Middle frontal gyrus (tissue), 1 donor: Measurements from ENCODE around the gene NRN1.

Experiments used
- DNase-seq: peaks from one replicate; pipeline ENCODE4 v3.0.0-alpha.2; 2015; ENCODE audit warnings: low spot score; ENCODE audit errors: extremely low spot score

Gene NRN1

DNA sequence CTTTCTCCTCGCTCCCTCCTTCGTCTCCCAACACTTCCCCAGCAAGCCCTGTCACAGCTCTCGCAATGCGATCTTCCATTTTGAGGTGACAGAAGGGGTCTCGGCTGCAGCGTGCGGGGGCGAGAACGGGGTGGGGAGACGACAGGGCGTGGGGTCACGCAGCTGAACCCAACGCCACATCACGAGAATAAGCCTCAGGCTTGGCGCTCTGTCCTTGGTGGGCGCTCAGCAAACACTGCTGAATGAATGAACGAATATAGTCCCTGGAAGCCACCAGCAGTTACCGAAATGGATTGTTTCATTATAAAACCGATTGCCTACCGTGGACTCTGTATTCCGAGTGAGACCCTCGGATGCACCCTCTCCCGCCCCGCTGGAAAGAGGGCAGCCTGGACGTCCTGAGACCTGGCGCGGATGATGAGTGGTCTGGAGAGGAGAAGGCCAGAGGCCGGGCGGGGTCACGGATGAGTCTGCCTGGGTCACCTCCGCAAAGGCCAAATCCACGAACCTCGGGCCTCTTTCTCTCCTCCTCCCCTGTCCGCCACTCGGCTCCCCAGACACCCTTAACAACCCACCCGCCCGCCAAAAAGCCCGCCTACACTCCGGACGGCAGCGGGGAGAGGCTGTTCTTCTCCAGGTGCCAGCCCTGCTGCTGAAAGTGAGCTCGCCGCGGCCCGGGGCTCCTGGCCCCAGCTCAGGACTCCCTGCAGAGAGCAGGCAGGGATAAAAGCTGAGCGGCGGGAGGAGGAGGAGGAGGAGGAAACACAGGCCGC lies 3.7 kb downstream of the NRN1 start:
- DNase-seq, result no peak

DNA sequence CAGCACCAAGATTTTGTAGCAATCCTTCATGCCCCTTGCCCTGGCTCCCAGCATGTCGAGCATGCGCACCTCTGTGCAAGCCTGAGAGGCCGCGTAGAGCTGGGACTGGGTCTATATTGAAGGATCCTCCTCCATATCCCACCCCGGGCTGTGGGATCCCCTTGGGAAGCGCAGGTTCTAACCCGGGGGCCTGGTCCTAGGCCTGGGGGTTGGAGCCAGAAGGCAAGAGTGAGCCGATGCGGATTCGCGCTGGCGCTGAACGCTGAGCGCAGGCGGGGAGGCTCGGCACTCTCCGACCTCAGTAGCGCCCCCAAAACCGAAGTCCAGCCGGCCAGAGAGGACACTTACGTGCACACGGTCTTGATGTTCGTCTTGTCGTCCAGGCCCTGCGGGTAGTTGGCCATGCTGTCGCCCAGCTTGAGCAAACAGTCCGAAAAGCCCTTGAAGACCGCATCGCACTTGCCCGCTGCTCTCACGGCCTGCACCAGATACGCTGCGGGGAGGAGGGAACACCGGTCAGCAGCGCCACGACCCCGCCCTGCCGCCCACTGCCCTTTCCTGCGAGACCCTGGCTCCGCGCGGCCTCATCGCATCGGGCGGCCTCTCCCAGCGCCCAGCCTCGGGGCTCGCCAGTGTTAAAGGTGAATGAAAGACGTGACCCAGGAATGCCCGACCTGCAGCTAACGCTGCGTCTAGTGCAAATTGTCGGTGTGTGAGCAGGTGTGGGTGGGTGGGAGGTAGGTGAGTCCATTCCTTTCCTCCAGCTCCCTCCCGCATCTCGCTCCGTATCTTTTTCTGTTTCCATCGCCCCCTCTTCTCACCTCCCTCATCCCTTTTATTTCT lies 4.5 kb downstream of the NRN1 start:
- no peak for DNase-seq

DNA sequence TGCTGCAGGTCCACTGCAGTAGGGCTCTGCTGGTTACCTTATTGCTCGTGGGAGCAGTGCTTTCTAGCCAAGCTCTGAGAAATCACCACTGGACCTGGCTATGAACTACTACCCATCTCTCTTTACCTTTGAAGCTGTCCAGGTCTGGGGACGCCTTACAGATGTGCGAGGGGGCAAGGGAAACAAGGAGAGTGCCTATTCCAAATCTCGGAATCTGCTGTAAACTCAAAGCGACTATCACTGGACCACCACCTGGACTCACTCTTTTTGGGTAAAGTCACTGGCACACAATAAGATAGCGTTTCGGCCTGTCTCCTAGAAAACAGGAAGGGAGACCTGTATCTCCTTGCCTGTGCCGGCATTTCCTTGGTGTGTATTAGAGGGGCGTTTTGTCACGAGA lies 5.3 kb downstream of the NRN1 start:
- no peak for DNase-seq

DNA sequence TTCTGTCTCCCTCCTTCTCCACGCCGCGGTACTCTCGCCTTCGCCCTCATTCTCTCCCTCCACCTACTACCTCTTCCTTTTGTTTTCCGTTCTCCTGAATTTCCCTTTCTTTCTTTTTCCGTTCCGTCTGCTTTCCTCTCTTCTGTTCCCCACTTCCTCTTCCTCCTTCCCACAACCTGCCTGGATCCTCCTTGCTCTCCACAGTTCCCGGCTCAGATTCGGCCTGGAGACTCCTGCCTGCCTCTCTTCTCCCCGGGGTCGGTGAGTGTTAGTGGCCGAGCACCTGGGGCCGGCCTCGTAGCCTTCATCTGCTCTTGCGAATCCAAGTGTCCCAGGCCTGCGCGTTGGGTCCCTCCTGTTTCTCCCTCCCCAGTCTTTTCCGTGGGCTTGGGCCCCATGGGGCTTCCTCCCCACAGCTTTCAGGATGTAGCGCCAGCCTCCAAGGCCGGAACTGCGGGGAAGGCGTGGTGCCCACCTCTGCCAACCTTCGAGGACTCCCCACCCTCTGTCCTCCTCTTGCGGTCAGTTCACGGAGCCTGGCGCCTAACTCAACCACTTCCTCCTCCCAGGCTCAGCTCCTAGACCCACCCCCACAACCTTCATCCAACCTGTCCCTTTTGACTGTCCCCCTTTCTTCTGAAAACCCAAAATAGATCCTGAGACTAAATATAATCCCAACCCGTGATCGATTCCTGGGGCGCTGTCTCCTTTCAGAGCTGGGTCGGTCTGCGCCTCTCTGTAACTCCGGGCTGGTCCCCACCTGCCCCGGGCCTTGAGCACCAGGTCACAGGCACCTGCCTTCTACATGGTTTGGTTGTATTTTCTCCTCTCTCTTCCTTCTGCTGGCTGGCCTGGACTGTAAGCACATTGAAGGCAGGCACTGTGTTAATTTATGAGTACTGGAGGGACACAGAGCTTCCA lies 6.8 kb downstream of the NRN1 start:
- DNase-seq, result no peak

DNA sequence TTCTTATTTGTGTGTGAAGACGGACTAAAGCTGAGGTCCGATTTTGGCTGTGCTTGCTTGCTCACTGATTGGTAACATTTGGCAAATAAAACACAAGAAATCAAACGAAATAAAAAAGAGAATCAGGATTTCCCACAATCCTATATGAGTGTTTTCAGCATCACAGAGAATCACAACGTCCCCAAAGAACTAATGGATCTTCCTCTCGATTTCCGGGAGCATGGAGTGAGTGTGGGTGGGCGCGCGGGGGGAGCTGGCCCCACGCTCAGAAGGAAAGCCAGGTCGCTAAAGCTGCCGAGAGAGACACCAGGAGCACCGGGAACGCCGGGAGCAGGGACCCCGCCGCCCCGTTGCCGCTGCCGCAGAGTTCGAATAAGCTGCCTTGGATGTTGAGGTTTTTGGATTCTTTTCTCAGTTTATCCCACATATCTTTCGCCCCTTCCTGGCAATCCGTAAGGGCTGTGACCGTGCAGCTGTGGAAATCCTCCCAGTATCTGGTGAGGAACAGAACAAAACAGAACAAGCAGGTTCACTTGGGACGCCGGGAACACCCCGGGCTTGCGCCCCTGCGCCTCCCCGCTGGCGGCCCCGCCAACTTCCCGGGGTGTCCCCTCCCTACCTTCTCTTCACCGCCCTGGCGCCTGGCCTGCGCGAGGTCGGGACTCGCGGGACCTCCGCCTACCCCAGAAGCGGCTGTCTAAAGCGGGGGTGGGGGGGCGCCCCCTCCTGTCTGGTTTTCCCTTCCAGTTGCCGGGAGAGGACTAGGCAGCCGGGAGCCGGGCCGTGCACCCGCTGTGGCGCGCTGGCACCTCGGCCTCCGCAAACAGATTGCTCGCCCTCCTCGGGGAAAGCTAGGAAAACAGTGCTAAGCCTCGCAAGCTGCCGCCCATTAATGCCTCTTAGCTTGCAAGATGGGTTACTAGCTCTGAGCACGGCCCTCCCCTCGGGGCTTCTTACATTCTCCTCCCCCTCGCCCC lies 7.7 kb downstream of the NRN1 start:
- no peak for DNase-seq

DNA sequence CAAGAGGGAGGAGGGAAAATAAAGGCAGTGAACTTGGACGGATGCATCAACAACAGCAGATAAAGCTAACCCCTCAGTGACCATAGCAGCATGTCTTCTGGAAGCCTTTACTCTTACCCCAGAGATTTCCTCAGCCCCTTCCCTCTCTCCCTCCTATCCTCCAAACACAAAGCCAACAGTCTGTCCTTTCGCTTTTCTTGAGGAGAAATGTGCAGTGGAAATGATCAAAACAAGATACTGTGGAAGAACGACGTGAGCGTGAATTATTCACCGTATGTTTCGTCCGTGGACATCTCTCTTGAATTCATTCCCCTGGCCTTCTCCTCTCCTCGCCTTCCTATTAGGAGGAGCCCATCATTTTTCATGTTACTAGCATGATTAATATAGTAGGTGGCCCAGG lies 8.5 kb downstream of the NRN1 start:
- DNase-seq, result no peak

DNA sequence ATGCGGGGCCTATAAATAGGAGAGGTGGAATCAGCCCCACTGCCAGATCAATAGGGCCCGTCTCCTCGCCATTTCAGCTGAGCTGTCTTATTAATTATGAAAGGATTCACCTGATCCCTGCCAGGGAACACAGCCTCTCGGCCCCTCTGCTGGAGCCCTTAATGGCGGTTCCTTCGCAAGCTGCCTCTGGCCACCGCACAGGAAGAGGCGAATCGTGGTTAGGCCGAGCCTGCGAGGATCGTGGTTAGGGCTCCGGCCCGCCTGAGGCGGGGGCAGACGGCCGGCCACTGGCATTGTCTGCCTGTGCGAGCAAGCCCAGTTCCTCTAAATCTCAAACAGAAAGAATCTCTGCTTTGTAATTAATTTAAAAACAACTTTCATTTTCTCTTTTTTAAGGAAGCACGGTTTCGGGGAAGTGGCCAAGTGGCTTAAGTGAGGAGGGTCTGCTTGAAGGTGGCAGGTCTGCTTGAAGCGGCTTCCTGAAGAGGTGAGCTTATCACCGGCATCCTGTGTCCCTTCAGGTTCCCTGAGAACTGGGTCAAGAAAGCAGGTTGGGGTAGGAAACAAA lies 9.2 kb downstream of the NRN1 start:
- DNase-seq, result no peak

DNA sequence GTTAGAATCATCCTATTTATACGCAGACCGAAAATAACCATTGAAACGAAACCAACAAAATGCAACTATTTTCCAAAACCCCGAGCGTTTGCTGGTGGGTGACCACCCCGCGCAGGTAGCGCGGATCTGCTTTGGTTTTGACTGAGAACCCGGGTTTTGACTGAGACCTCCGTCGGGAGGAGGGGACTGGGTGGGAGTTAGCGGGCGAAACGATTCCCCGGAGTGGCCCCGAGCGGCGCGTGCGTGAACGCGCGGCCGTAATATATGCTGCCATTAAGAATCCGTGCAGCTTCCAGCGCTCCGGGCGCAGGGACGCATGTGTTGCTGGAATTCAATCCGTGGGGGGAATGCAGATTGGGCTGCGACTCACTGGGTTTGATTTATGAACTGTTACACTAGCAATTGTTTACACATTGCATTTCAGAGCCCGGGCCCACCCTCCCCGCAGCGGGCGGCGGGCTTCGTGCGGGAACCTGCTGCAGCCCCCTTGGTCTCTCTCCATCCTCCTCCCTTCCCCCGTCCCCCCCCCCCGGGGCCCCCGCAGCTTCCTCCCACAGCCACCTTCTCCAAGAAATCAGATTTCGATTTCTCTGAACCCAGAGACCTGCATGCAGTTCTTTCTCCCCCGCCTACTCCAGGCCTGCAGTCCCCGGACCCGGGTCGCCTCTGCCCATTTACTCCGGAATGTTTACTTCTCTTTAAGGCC lies 9.9 kb downstream of the NRN1 start:
- DNase-seq, result no peak

DNA sequence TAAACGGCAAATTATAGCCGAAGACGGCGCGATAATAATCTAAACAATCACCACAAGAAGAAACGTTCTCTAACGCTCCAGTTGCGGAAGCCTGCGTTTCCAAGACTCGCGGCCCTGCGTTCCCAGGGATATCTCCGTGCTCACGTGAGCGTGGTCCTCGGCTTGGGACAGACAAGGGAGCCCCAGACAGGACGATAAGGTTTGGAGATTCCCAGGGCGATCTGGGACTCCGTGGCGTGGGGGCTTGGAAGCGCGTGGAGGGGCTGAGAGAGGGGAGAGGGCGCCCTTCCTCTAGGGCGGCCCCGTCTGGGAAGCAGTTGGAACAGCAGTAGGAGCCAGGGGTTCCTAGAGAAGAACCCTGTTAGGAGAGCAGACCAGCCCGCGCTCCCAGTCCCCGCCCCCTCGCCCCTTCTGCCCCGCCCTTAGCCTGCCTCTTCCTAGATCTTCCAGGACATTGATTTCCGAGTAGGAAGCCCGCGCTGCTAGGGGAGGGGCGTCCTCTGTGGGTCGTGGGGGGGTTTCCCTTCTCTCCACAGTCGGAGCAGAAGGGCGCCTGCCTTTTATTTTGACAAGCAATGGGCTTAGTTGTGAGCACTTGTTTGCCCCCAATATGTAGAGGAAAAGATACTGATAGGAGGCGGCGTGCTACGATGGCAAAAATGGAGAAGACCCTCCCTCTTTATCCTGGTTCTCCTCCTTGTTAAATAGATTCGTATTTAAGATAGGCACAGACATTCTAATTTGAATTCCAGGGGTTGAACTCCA lies 10.6 kb downstream of the NRN1 start:
- no peak for DNase-seq

DNA sequence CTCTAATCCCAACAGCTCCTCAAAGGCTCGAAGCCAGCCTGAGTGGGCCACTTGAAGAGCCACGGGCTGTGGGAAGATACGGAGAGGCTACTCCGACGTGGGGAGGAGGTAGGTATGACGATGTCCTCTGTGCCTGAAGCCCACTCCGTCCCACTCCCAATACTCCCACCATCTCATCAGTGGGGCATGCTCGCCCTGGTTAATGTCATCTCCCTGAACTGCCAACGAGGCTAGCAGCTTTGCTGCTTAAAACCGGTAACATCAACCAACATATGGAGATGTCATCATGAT lies 11.1 kb downstream of the NRN1 start:
- no peak for DNase-seq

DNA sequence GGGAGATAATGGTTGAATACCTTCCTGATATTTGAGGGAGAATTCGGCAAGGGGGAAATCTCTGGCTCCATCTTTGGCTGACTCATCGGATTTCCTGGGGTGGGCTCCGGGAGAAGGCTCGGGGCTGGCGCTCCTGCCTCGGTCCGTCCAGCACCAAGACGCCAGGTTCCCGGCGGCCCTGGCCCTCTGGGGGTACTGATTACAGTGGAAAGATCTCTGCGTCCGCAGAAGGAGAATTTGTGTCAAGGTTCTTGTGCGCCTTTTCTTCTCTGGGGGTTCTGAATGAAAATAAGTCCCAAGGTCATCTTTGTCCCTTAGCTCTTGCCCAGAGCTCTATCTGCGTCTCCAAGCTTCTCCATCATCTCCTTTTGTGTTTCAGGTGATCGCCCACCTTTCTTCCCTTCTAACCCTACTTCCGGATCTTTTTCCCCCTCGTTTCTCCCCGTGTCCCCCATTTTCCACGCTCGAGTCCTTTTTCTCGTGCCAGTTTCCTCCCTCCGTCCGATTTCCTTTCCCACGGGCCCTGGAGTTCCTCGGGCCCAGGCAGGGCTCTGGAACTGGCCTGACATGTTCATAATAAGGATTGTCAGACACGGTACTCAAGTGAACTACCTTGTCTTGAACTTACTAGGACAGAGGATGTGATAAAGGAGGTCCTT lies 11.6 kb downstream of the NRN1 start:
- DNase-seq, result no peak

DNA sequence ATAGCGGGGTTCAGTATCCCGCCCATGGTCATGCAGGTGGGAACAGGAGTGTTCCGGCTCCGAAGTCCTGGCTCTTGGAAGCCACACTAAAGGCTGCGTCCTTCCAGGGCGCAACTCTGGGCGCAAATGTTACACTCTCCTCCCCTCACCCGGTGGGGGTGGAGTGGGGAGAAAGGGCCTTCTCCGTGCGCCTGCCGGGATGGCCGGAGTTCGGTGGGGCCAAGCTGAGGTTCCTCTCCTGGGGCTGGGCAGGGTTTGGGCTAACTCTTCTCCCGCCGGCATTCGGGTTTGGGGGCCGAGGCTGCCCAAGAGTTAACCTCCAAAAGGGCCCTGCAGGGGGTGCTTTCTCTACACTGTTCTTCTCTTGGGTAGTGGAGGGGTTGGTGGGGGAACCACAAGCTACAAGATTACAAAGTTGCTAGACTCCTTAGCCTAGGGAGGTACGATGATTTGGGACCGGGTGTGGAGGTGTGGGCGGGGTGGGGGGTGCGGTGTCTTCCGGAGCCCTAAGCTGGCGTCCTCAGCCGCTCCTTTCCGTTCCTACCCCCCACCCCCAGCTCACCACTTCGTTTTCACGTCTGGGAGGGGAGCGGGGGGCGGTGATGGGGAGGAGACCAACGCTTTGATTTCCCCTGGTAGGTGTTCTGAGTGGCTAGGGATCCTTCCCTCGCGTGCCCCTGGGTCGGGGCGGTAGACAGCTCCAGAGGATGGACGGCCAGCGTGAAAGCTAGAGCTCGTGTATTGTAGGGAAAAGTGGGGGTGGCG lies 12.3 kb downstream of the NRN1 start:
- DNase-seq, result no peak

DNA sequence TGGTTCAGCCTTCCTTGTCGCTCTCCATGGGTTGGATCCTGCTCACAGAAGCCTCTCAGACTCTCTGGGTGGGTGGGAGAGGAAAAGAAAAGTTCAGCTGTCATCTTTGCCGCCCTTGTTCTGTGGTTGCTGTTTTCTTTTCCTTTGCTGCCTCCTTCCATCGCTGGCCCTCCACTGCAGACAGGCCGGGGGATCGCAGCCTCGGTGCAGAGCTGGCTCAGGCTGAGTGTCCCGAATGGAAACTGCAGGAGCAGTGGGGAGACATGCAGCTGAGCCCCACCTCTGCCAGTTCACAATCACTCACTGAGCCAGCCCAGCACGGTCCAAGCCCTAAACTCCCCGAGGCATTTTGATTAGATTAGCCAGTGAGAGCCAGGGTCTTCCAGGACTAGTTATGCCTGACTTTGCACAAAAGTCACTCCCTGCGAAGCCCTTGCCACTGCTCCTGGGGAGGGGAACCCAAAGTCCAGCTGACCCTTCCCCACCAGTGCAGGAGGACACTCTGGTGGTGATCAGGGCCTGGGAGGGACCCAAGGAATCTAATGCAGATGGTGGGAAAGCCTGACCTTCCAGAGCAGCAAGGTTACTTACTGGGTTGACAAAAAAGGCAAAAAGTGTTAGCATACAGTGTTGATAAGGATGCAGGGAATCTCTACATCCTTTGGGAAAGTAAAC lies 14.0 kb downstream of the NRN1 start:
- no peak for DNase-seq

DNA sequence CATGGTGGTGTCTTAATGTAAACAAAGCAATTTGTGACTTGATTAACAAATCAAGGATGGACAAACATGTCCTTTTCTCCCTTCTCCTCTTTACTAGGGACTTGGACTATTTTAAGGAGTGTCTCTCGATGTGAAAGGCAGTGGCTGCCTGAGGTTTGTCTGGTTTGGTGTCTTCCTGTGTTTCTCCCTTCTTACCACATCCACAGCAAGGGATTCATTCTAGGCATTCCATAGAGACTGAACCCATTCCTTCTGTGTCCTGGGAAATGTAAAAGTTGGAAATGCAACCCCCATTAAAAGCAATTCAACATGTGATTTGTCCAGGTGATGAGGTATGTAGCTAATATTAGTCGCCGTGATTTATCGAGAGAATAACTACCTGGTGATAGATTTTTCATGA lies 15.9 kb downstream of the NRN1 start:
- DNase-seq, result no peak

DNA sequence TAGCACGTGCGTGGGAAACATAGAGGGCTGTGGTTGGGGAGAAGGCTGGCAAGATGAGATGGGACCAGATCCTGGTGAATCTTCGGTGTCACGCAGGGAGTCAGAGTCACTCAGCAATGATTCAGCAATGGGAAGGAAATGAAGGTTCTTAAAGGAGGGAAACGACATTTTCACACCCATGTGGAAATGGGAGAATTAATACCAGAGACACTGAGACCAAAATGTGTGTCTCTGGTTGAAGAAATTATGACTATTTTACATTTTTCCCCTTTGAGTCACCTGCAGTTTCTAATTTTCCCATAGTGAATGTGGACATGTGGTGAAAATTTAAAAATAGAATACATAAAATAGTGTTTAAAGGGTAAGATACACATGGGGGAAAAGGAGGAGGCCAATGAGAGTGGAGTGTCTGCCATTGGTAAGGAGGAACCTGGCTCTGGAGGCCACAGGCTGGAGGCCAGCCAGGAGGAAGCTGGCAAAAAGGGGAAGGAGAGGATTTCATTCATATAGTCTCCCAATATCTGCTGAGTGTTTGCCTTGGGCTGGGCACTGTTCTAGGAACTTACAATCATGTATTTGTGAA lies 17.5 kb downstream of the NRN1 start:
- DNase-seq, result no peak

DNA sequence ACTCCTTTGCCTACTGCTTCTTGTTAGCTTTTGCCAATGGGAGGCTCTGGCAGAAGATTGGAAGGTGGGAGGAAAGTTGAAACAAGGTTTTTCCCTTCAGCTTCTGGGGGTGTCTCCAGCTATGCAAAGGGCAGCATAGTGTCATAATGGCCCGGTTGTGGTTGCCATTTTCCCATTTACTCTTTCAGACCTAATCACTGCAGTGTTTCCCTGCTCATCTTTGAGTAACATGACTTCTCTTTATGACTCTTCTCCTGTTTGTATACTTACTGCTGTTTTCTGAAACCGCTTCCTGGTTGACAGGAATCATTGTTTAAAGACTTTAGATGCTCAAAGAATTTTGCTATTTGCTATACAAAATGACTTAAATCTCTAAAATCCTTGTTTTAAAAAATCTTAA lies 19.9 kb downstream of the NRN1 start:
- no peak for DNase-seq
